GM18526 (cell line): ENCODE measurements around the gene MB.

Experiments used
- POLR2A ChIP-seq: IDR thresholded peaks from 3 replicates; pipeline ENCODE4 v1.6.1; 2011; ENCODE audit not compliant: insufficient read length; ENCODE audit errors: extremely low read depth

MB gene

GRCh38 chr22:35611200-35611890, 5.8 kb downstream of the MB start:
- TF ChIP-seq POLR2A, result no peak

- TF ChIP-seq POLR2A, result no peak
These were observed 6.4 kb downstream of the MB start for GRCh38 chr22:35610741-35611140.

DNA sequence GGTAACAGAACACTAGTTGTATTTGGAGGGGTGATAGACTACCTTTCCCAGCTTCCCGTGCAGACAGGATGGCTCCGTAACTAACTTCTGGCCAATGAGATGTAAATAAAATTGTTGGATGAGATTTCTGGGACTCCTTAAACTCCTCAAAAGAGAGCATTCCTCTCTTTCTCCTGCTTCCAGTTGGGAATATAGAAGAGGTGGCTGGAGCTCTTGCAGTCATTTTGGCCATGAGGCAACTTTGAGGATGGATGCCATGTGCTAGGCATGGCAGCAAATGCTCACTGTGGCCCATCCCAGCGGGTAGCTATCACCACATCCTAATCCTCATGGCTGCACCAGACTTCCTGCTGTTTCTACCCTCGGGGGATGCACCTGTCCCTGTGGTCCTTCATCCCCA, 7.4 kb downstream of the MB start:
- TF ChIP-seq POLR2A, result no peak

DNA sequence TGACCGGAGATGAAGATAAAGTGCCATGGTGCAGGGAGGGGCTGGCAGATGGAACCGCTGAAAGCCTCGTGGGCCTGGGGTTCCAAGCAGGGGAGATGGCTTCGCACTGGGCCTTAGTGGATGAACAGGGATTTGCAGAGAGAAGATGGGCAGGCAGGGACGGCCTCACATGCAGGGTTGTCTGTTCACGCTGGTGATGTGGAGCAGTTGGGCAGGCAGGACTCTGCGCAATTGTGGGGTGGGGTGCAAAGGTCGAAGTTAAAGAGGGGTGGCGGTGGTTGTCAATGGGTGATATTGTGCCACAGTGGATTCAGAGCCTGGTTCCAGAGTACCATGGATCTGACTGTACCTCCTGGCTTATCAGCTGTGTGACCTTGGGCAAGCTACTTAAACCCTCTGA, 7.9 kb downstream of the MB start:
- TF ChIP-seq POLR2A, result no peak

- no peak for TF ChIP-seq POLR2A
These were observed 9.0 kb downstream of the MB start for GRCh38 chr22:35608088-35608487.

- no peak for TF ChIP-seq POLR2A
These were observed 10.2 kb downstream of the MB start for GRCh38 chr22:35606916-35607315.

DNA sequence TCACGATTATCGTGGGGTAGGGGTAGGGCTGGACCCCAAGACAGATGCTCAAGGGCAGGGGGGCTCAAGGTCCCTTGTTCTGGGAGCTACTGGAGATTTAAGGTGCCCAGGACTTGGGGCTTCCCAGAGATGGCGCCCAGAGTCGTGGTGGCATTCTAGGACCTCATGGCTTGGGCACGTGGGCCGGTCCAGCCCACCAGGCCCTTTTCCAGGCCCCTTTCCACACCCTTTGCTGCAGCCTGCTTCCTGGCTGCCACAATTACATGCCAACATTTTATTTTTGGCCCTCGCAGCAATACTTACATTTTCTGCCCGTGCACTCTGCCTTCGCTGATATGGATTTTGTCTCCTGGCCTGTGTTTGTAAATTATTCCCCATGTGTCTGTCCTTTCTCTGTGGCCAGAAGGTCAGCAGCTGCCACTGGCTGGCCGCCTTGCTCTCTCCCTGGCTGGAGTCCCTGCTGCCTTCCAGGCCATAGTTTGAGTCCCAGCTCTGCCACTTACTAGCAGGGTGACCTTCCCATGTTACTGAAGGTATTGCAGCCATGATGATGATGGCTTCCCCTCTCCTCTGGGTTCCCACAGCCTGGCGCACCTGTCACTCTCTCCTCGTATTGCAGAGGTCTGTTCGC, 11.2 kb downstream of the MB start:
- no peak for TF ChIP-seq POLR2A

DNA sequence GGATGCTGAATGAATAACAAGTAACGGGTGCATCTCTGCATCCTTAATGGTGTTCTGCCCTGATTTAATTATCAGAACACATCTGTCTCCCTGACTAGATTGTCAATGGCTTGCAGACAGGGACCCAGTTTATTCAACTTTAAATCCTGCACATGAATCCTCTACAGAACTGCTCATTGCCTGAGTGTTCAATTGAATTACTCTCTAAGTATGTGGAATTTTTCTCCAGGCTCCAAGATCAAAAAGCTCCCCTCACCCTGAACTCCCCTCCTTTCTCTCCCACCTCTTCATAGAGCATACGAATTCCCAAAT, 11.8 kb downstream of the MB start:
- no peak for TF ChIP-seq POLR2A

DNA sequence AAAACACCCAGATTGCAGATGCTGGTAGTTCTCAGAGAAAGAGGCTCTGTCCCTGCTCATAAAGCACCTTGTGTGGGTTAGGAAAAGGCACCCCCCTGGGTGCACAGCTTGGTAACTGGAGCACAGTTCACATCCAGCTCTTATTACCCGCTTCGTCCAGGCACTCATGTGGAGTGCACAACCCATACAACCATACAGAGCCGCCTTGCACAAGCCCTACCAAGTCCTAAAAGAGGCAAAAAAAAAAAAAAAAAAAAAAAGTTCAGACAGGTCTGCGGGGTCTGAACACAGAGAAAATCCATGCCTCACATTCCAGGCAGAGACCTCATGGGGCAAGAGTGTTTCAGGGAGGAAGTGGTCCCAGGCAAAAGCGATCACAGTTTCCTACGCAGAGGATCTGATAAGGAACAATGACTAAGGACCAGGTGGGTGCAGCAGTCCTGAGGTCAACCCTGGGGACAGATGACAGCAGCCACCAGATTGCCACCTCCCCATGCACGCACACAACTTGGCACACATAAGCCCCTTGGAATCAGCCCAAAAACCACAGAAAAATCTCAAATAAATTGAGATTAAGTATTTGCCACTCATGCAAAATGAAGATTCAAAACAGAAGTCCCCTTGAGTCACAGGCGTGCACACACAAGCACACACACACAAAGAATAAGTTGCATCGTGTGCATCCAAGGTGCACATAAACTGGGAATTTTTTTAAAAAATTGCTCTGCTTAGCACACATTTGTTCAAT, 12.3 kb downstream of the MB start:
- TF ChIP-seq POLR2A, result no peak

GRCh38 chr22:35601743-35602615, 15.2 kb downstream of the MB start:
- TF ChIP-seq POLR2A, result no peak

DNA sequence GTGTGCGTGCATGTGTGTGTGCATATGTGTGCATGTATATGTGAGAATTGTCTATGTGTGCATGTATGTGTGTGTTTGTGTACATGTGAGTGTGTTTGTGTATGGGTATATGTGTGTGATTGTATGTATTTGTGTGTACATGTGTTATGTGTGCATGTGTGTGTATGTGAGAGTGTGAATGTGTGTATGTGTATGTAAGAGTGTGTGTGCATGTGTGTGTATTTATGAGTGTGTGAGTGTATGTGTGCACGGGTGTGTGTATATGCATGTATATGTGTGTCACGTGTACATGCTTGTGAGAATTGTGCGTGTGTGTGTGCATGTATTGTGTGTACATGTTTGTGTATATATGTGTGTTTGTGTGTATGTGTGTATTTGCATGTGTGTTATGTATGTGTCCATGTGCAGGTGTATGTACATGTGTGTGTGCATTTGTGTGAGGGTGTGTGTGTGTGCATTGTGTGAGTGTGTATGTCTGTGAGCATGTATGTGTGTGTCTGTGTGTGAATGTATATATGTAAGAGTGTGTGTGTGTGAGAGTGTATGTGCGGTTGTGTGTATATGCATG, 16.0 kb downstream of the MB start:
- TF ChIP-seq POLR2A, result no peak

DNA sequence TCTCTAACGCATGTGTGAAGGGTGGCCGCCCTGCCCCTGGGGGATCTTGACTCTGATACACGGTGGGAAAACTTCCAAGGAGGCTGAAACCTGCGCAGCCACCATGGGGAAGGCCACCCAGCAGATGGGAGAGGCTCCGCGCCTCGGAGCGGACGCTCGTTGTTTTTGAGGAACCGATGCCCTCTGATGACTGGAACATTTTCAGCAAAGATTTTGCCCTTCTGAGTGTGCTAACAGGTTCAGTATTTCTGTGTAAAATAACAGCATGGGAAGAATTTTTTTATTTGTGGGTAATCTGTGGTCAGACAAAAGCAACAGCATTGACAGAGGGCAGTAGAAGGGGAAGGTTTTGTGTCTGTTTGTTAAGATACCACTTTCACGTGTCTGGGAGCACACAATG, 16.7 kb downstream of the MB start:
- no peak for TF ChIP-seq POLR2A

DNA sequence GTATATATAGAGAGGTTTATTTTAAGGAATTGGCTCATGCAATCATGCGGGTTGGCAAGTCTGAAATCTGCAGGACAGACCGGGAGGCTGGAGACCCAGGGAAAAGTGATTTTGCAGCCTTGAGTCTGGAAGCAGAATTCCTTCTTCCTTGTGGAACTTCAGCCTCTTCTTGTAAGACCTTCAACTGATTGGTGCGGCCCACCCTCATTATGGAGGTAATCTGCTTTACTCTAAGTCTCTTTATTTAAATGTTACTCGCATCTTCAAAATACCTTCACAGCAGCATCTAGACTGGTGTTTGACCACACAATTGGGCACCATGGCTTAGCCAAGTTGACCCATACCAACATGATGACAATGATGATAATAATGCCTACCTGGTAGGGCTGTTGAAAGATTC, 17.8 kb downstream of the MB start:
- no peak for TF ChIP-seq POLR2A

DNA sequence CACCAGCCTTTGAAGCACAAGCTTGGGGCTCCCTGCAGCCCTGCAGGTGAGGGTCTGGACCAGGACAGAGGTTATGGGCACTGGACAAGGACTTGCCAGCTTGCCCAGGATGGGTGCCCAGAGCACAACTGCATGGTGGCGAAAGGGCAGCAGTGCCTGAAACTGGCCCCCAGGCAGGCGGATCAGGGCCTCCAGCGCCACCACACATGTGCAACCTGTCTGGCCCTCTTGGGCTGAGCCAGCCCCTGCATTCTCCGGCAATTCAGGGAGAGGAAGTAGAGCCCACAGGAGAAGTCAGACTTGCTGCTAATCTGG, 18.8 kb downstream of the MB start:
- no peak for TF ChIP-seq POLR2A

DNA sequence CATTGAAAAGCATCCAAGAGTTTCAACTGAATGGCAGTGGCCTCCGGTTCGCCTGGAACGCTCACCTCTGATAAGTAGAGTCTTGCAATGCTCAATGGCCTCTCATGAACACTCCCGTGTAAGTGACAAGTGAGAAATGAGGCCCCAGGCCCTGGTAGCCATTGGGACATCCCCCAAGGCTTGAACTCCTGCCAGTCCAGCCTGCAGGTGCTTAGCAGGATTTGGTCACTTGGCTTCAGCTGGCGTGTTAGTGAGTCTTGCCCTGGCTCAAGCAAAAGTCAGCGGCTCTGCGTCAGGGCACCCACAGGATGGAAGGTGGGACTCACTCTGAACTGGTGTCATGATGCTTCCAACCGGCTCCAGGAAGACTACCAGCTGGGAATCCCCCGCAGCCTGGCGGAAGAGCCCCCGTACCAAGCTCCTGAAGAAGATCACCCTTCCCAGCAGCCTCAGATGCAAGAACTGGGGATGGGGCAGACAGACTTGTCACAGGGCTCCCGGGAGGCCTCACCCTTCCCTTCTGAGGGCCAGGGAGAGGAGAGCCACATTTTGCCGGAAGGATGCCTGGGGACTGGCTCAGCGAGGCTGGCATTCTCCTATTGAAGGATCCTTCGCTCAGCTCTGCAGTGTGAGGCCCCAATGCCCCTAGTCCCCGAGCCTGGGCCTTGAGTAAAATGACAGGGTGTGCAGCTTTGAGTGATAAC, 19.3 kb downstream of the MB start:
- TF ChIP-seq POLR2A, result no peak
